Measurements from ENCODE around the gene NPHS2. TPM values are rescaled to one million over a fixed set of nuclear protein-coding genes. Genes with fewer than 3 reads are reported as not detected.

The NPHS2 gene
- total and polyA plus RNA-seq, 2 donors: 0.04 TPM; not detected in 1

DNA sequence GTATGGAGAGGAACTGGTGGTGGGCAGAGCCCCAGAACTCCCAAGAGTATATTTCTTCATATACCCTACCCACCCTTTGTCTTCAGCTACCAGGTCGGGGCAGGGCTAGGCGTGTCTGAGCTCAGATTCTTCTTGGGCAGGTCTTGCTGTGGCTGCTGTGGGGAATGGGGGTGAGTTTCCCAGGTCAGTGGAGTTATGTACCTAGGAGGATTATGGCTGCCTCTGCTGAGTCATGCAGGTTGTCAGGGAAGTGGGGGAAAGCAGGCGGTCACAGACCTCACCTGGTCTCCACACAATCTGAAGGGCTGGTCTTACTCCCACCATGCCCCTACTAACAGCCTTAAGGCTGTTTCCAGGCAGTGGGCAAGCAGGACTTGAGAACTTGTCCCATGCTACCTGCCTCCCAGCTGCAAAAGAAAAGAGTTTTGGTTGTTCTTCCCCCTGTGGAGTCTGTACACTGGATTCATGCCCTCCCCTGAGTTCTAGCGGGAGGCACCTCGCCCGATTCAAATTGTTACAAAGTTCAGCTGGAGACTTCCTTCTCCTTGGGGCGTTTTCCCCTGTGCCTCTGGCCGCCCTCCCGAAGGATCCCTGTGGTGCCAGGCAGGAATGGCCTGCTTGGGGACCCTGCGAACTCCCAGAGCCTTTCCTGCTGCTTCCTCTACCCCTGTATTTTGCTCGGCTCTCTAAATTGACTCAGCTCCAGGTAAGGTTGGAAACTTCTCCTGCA lies 58.6 kb downstream of the NPHS2 start:
- H3K36me3 ChIP-seq (ENCODE audit: insufficient read depth): no peaks in the 10 kb centered on the region
- no peak overlapping the region for H3K27ac ChIP-seq (ENCODE audit: low read depth)
- H3K4me3 ChIP-seq (ENCODE audit: low read depth, low read length): no peak overlapping the region
- whole genome bisulfite sequencing: 69% methylated on average over 11 of the region's 11 CpGs
- DNase-seq (ENCODE audit: extremely low spot score): no peak
- H3K4me1 ChIP-seq (ENCODE audit: insufficient read depth): no peaks in the 10 kb centered on the region

DNA sequence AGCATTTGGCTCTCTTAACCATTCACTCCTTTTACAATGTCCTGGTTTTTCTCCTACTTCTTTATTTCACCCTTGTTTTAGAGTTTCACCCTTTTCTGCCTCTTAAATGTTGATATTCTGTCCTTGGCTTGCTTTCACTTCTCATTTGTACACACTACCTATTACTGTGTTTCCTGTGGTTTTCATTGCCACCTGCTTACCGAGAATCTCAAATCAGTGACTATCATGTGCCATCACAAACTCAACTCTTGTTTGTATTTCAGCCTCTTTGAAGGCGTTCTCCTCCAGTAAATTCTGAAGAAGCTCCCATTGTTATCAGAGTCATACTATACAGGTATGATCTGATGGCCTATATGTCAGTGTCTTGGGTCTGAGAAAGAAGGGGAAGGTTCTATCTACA lies 65.7 kb downstream of the NPHS2 start:
- Histone ChIP-seq H3K36me3 (ENCODE audit: insufficient read depth) (no peaks in the 10 kb centered on the region), H3K27ac (ENCODE audit: low read depth) (no peak overlapping the region), H3K4me3 (ENCODE audit: low read depth, low read length) (no peak overlapping the region), H3K4me1 (ENCODE audit: insufficient read depth) (no peaks in the 10 kb centered on the region)
- DNase-seq (ENCODE audit: extremely low spot score): no peak
- 58% methylated on average over 2 of the region's 2 CpGs for WGBS

GRCh38 chr1:179509384-179509783 lies 66.4 kb downstream of the NPHS2 start:
- Histone ChIP-seq H3K27ac (ENCODE audit: low read depth) (no peak overlapping the region), H3K36me3 (ENCODE audit: insufficient read depth) (no peaks in the 10 kb centered on the region), H3K4me3 (ENCODE audit: low read depth, low read length) (no peak overlapping the region), H3K4me1 (ENCODE audit: insufficient read depth) (no peaks in the 10 kb centered on the region)
- WGBS: 78% methylated on average over 4 of the region's 4 CpGs
- no peak for DNase-seq (ENCODE audit: extremely low spot score)

- no peak for DNase-seq (ENCODE audit: extremely low spot score)
- H3K27ac ChIP-seq (ENCODE audit: low read depth): no peak overlapping the region
- no peaks in the 10 kb centered on the region for H3K36me3 ChIP-seq (ENCODE audit: insufficient read depth)
- WGBS: 87% methylated on average over 6 of the region's 6 CpGs
- H3K4me3 ChIP-seq (ENCODE audit: low read depth, low read length): no peak overlapping the region
- H3K4me1 ChIP-seq (ENCODE audit: insufficient read depth): no peaks in the 10 kb centered on the region
Observed at GRCh38 chr1:179506199-179506598, 69.5 kb downstream of the NPHS2 start.

Small RNA genes within 50 kb of the gene (small RNA-seq; reads per million reads assigned to genes)
- not detected for gene RNU5F-2P

Other genes starting within 250 kb of the NPHS2 start
- 1.7 TPM for gene AXDND1, start 210.0 kb downstream of the NPHS2 start, total RNA-seq
- 0.20 TPM for gene AXDND1, start 210.0 kb downstream of the NPHS2 start, polyA plus RNA-seq
- gene TDRD5, start 15.9 kb upstream of the NPHS2 start, total RNA-seq: 1.1 TPM
- gene TDRD5, start 15.9 kb upstream of the NPHS2 start, polyA plus RNA-seq: 0.13 TPM
- 0.53 TPM for gene FAM163A, start 167.3 kb upstream of the NPHS2 start, total RNA-seq
- gene FAM163A, start 167.3 kb upstream of the NPHS2 start, polyA plus RNA-seq: 0.30 TPM

Data from urinary bladder (tissue), 4 donors.